Measurements from ENCODE around the gene PITPNC1.
"Not testable (repeated sequence)": the region's sequence is repeated elsewhere in the genome, so short reads cannot be mapped to it uniquely, and the experiment has no call there.

PITPNC1 gene

GRCh38 chr17:67648906-67649295 is 271.8 kb downstream of the PITPNC1 start:
- DNase-seq (ENCODE audit: low read depth in 2 of 2): not testable (repeated sequence)

GRCh38 chr17:67649891-67650290 is 272.8 kb downstream of the PITPNC1 start:
- DNase-seq (ENCODE audit: low read depth in 2 of 2): no peak

GRCh38 chr17:67651218-67651579 is 274.1 kb downstream of the PITPNC1 start:
- not testable (repeated sequence) for DNase-seq (ENCODE audit: low read depth in 2 of 2)

- DNase-seq (ENCODE audit: low read depth in 2 of 2): no peak
Observed at GRCh38 chr17:67652433-67652832, 275.4 kb downstream of the PITPNC1 start.

GRCh38 chr17:67655478-67656148 is 278.5 kb downstream of the PITPNC1 start:
- no peak for DNase-seq (ENCODE audit: low read depth in 2 of 2)

GRCh38 chr17:67656494-67657203 is 279.6 kb downstream of the PITPNC1 start:
- DNase-seq (ENCODE audit: low read depth in 2 of 2): no peak

- no peak for DNase-seq (ENCODE audit: low read depth in 2 of 2)
Observed at GRCh38 chr17:67657596-67657995, 280.5 kb downstream of the PITPNC1 start.

- no peak for DNase-seq (ENCODE audit: low read depth in 2 of 2)
Observed at GRCh38 chr17:67658265-67658664, 281.2 kb downstream of the PITPNC1 start.

GRCh38 chr17:67659028-67659427 is 281.9 kb downstream of the PITPNC1 start:
- DNase-seq (ENCODE audit: low read depth in 2 of 2): no peak

GRCh38 chr17:67662712-67663111 is 285.6 kb downstream of the PITPNC1 start:
- DNase-seq (ENCODE audit: low read depth in 2 of 2): no peak

- no peak for DNase-seq (ENCODE audit: low read depth in 2 of 2)
Observed at GRCh38 chr17:67663457-67663856, 286.4 kb downstream of the PITPNC1 start.

- DNase-seq (ENCODE audit: low read depth in 2 of 2): no peak
Observed at GRCh38 chr17:67666028-67666427, 288.9 kb downstream of the PITPNC1 start.

GRCh38 chr17:67666710-67667109 is 289.6 kb downstream of the PITPNC1 start:
- no peak for DNase-seq (ENCODE audit: low read depth in 2 of 2)

- DNase-seq (ENCODE audit: low read depth in 2 of 2): no peak
Observed at GRCh38 chr17:67671493-67671892, 294.4 kb downstream of the PITPNC1 start.

- DNase-seq (ENCODE audit: low read depth in 2 of 2): no peak
Observed at GRCh38 chr17:67672592-67673335, 295.7 kb downstream of the PITPNC1 start.

- DNase-seq (ENCODE audit: low read depth in 2 of 2): no peak
Observed at GRCh38 chr17:67675481-67675880, 298.4 kb downstream of the PITPNC1 start.

GRCh38 chr17:67676305-67676704 is 299.2 kb downstream of the PITPNC1 start:
- DNase-seq (ENCODE audit: low read depth in 2 of 2): no peak

GRCh38 chr17:67678414-67678813 is 301.3 kb downstream of the PITPNC1 start:
- DNase-seq (ENCODE audit: low read depth in 2 of 2): no peak

- DNase-seq (ENCODE audit: low read depth in 2 of 2): no peak
Observed at GRCh38 chr17:67679225-67679624, 302.1 kb downstream of the PITPNC1 start.

- DNase-seq (ENCODE audit: low read depth in 2 of 2): no peak
Observed at GRCh38 chr17:67679721-67680120, 302.6 kb downstream of the PITPNC1 start.

- DNase-seq (ENCODE audit: low read depth in 2 of 2): no peak
Observed at GRCh38 chr17:67680445-67681224, 303.6 kb downstream of the PITPNC1 start.

- DNase-seq (ENCODE audit: low read depth in 2 of 2): no peak
Observed at GRCh38 chr17:67682196-67682595, 305.1 kb downstream of the PITPNC1 start.
